Vagina (tissue), 2 donors: ENCODE measurements around the gene OR7G1. TPM values are rescaled to one million over a fixed set of nuclear protein-coding genes. Genes with fewer than 3 reads are reported as not detected.

ENCODE experiments used
- DNase-seq, 2 donors: peaks; one replicate each; pipeline ENCODE4 v3.0.0-alpha.2; 2017; ENCODE audit errors: extremely low spot score in 2 of 2
- H3K27ac ChIP-seq: fragments of 200-600 bp; sonication (generic); one replicate; pipeline ENCODE4 v1.5.1; 2019
- H3K27me3 ChIP-seq: fragments of 200-600 bp; sonication (generic); one replicate; pipeline ENCODE4 v1.5.1; 2019
- H3K36me3 ChIP-seq, 2 donors: fragments of 200-600 bp; sonication (generic); one replicate each; pipeline ENCODE4 v1.5.1; 2017 to 2019
- H3K4me1 ChIP-seq: fragments of 200-600 bp; sonication (generic); one replicate; pipeline ENCODE4 v1.5.1; 2019
- H3K4me3 ChIP-seq, 2 donors: fragments of 200-600 bp; sonication (generic); 1 replicate in 1 of 2; 2 replicates in 1 of 2; pipeline ENCODE4 v1.5.1; 2016 to 2019
- H3K9me3 ChIP-seq: fragments of 200-600 bp; sonication (generic); one replicate; pipeline ENCODE4 v1.5.1; 2019
- POLR2A ChIP-seq, 2 donors: fragments of 450-650 bp; IDR thresholded peaks; one replicate each; pipeline ENCODE4 v1.6.1; 2017; ENCODE audit warnings: antibody characterized with exemption in 2 of 2, mild to moderate bottlenecking in 2 of 2, moderate library complexity in 2 of 2
- POLR2AphosphoS5 ChIP-seq, 2 donors: sonication (generic); formaldehyde crosslinking; IDR thresholded peaks; one replicate each; pipeline ENCODE4 v1.9.0; 2017; ENCODE audit warnings: antibody characterized with exemption in 2 of 2, mild to moderate bottlenecking in 2 of 2, low read depth in 1 of 2; ENCODE audit not compliant: insufficient read depth in 1 of 2
- intact Hi-C: fragments of 100-400 bp; cut with DNase I; formaldehyde crosslinking; loops from one replicate; pipeline ENCODE4 v1.15.1; 2023
- total RNA-seq: library from RNA; depleted of rRNA; stranded (reverse); fragments of >200 nt; gene quantifications from one replicate; pipeline ENCODE4 v1.2.3, GENCODE V29; 2016
- TF ChIP-seq, protein P1 (sequence below), 3 experiments: fragments of 450-650 bp in 2 of 3; fragments of 200-600 bp in 1 of 3; sonication (generic) in 1 of 3; IDR thresholded peaks; one replicate each; pipeline ENCODE4 v1.5.1; 2017 to 2019; ENCODE audit warnings: antibody characterized with exemption in 3 of 3, mild to moderate bottlenecking in 2 of 3, moderate library complexity in 2 of 3

The OR7G1 gene
- total RNA-seq, 1 donor from 2014 or later: not detected

DNA sequence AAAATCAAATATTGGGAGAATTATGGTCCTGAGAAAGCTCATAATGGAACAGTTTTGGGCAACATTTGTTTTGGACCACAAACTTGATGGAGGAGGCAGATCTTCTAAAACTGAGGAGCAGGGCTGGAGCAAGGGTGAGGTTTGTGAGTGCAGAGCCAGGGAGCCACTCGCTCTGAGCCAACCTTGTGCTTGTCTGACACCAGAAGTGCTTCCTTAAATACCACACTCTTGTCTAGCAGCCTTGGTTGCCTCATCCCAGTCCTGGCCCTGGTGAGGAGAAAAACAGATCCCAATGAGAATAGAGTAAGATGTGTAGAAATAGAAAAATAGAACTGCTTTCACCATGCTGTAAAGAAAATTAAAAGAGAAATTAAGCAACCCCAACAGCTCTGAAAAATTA lies 31.3 kb upstream of the OR7G1 start:
- DNase-seq: no peak

DNA sequence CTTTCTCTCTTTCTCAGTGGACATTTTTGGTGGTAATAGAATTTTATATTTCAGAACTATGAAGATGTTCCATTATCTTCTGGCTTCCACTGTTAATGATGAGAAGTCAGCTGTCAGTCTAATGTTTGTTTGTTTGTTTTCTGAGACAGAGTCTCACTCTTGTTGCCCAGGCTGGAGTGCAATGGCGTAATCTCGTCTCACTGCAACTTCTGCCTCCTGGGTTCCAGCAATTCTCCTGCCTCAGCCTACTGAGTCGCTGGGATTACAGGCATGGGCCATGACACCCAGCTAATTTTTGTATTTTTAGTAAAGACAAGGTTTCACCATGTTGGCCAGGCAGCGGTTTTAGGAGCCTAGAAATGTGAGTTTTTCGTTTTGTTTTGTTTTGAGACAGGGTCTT lies 29.4 kb upstream of the OR7G1 start:
- H3K27ac ChIP-seq: no peak overlapping the region

More for the DNA sequence above, 31.3 kb upstream of the OR7G1 start:
- no peak for TF ChIP-seq POLR2AphosphoS5 (IDR thresholded peaks at IDR 0.05; ENCODE audit: insufficient read depth in 1 of 2, low read depth in 1 of 2)
- TF ChIP-seq, protein P1, sequence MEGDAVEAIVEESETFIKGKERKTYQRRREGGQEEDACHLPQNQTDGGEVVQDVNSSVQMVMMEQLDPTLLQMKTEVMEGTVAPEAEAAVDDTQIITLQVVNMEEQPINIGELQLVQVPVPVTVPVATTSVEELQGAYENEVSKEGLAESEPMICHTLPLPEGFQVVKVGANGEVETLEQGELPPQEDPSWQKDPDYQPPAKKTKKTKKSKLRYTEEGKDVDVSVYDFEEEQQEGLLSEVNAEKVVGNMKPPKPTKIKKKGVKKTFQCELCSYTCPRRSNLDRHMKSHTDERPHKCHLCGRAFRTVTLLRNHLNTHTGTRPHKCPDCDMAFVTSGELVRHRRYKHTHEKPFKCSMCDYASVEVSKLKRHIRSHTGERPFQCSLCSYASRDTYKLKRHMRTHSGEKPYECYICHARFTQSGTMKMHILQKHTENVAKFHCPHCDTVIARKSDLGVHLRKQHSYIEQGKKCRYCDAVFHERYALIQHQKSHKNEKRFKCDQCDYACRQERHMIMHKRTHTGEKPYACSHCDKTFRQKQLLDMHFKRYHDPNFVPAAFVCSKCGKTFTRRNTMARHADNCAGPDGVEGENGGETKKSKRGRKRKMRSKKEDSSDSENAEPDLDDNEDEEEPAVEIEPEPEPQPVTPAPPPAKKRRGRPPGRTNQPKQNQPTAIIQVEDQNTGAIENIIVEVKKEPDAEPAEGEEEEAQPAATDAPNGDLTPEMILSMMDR (IDR thresholded peaks at IDR 0.05): no peak
- TF ChIP-seq POLR2A (IDR thresholded peaks at IDR 0.05): no peak
- peaks cover 0 to 23% of the 10 kb centered on the region in 2 donors for H3K36me3 ChIP-seq
- H3K4me3 ChIP-seq: no peak overlapping the region
- peaks cover 15% of the 10 kb centered on the region for H3K4me1 ChIP-seq
- peaks cover 17% of the 10 kb centered on the region for H3K9me3 ChIP-seq
- no peaks in the 10 kb centered on the region for H3K27me3 ChIP-seq
- no peak overlapping the region for H3K27ac ChIP-seq
- intact Hi-C loops: no loop called here

DNA sequence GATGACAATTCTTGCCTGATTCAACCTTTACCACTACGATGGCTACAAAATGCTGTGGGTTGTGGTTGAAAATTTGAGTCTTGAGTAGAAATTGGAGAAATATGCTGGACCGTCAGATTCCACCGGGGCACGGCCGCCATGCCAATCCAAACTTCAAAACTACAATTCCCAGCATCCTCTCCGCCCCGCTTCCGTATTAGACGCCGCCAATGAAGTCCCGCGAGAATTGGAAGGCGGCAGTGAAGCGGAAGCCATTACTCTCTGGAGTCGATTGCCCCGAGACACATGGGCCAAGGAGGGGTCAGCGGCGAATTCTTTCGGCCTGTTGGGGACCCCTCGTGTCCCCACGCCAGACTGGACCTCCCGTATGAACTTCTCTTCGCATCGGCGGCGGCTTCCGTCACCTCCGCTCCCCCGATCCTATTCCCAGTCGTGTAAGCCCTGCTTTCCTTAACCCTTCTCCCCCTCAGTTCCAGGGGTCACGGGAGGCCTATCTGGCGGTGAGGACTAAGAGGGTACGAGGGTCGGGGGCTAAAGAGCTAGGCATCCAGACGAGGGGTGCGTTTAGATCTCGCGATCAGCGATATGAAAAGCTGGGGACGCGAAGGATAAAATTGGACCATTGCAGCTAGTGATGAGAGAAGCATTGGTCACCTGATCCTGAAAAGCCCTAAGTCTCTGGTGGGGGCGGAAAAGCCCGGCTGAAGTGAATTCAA lies 24.8 kb upstream of the OR7G1 start, which contains the start of gene ZNF317:
TSS of gene ZNF317 (plus strand) at position 239 of the 716 bp plus-strand sequence. CDS start 15,620 bp downstream, outside the sequence.
- intact Hi-C loops: no loop called here
- DNase-seq: peak in 1 of 2 donors; percentile 88
- Histone ChIP-seq H3K4me3 (peak within 1 kb of the TSS; percentile 65 to 81), H3K4me1 (peaks cover 18% of the 10 kb centered on the region), H3K27me3 (no peaks in the 10 kb centered on the region), H3K27ac (peak within 1 kb of the TSS; percentile 72), H3K36me3 (peaks cover 0 to 5% of the 10 kb centered on the region in 2 donors), H3K9me3 (peaks cover 9% of the 10 kb centered on the region)
- TF ChIP-seq POLR2AphosphoS5 (IDR thresholded peaks at IDR 0.05; ENCODE audit: insufficient read depth in 1 of 2, low read depth in 1 of 2) (peak; percentile 89 to 94), POLR2A (IDR thresholded peaks at IDR 0.05) (peak in 1 of 2 donors; percentile 37)
- TF ChIP-seq, protein P1 (IDR thresholded peaks at IDR 0.05): no peak

More for the DNA sequence above, 29.4 kb upstream of the OR7G1 start:
- Histone ChIP-seq H3K9me3 (peaks cover 17% of the 10 kb centered on the region), H3K36me3 (peaks cover 0 to 23% of the 10 kb centered on the region in 2 donors), H3K27me3 (no peaks in the 10 kb centered on the region), H3K4me1 (peaks cover 18% of the 10 kb centered on the region), H3K4me3 (no peak overlapping the region)
- no peak for TF ChIP-seq POLR2AphosphoS5 (IDR thresholded peaks at IDR 0.05; ENCODE audit: insufficient read depth in 1 of 2, low read depth in 1 of 2)
- TF ChIP-seq POLR2A (IDR thresholded peaks at IDR 0.05): no peak
- TF ChIP-seq, protein P1 (IDR thresholded peaks at IDR 0.05): no peak
- no peak for DNase-seq
- intact Hi-C loops: no loop called here

DNA sequence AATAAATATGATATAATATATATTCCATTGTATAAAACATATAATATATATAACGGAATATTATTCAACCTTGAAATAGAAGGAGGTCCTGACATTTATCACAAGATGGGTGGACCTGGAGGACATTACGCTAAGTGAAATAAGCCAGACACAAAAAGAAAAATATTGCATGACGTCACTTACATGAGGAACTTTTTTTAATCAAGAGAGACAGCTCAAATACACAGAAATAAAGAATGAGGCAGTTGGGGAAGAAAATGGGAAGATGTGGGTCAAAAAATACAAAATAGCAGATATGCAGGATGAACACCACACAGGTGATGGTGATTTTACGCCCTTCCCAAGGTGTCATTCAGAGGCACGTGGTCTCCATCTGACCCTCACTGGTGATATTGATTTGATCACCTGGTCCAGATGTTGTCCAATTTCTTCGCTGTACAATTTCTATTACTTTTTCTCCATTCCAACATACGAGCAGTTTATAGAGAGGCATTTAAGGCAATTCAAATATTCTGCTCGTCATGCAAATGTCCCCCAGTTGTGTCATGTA lies 24.1 kb upstream of the OR7G1 start:
- no peak for DNase-seq
- H3K9me3 ChIP-seq: peaks cover 3% of the 10 kb centered on the region
- TF ChIP-seq, protein P1 (IDR thresholded peaks at IDR 0.05): no peak
- TF ChIP-seq POLR2AphosphoS5 (IDR thresholded peaks at IDR 0.05; ENCODE audit: insufficient read depth in 1 of 2, low read depth in 1 of 2) (no peak), POLR2A (IDR thresholded peaks at IDR 0.05) (no peak)
- H3K27me3 ChIP-seq: no peaks in the 10 kb centered on the region
- peaks cover 18% of the 10 kb centered on the region for H3K4me1 ChIP-seq
- intact Hi-C loops: no loop called here
- H3K36me3 ChIP-seq: no peaks in the 10 kb centered on the region
- peak overlapping the region; percentile 65 to 81 for H3K4me3 ChIP-seq
- peak overlapping the region; percentile 72 for H3K27ac ChIP-seq

DNA sequence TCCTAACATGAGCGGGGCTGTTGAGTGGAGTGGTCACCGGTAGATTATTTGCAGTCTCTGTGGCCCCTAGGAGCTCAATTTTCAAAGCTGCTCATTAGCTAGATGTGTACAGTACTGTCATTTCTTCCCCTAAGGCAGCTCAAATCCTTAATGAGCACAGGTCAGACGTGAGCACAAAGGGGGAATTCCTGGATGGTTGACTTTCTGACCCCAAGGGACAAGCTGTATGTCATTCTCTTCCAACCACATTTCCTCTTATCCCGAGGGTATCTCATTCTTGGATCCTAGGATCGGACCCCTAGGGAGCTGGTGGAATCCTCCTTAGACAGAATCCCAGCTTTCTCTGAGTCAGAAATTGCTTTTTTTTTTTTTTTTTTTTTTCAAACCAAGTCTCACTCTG lies 16.9 kb upstream of the OR7G1 start:
- H3K27me3 ChIP-seq: no peaks in the 10 kb centered on the region
- H3K36me3 ChIP-seq: no peaks in the 10 kb centered on the region
- H3K9me3 ChIP-seq: no peaks in the 10 kb centered on the region
- intact Hi-C loops: no loop called here
- H3K4me1 ChIP-seq: no peaks in the 10 kb centered on the region
- TF ChIP-seq POLR2AphosphoS5 (IDR thresholded peaks at IDR 0.05; ENCODE audit: insufficient read depth in 1 of 2, low read depth in 1 of 2) (no peak), POLR2A (IDR thresholded peaks at IDR 0.05) (no peak)
- TF ChIP-seq, protein P1 (IDR thresholded peaks at IDR 0.05): no peak
- DNase-seq: no peak
- H3K27ac ChIP-seq: no peak overlapping the region
- H3K4me3 ChIP-seq: no peak overlapping the region
